A549 (cell line): Measurements from ENCODE around the gene NKAIN4. TPM values are rescaled to one million over a fixed set of nuclear protein-coding genes. Genes with fewer than 3 reads are reported as not detected.

Source experiments
- ATAC-seq, 2 experiments: fragments of 200-7000 bp in 1 of 2; fragments of >200 bp in 1 of 2; cut with Nextera tagmentation in 1 of 2; cut with Tn5 transposase in 1 of 2; 3 replicates each; pipeline versions ENCODE4 v1.8.0 to v1.9.1; 2018 to 2020; ENCODE audit warnings: mild to moderate bottlenecking in 1 of 2, moderate library complexity in 1 of 2
- CTCF ChIA-PET: fragments of 300-600 bp; sonication (Branson Sonifier 250); formaldehyde crosslinking; extraction: SDS; loops from one replicate; lab custom pipeline; 2021; ENCODE audit warnings: antibody characterized with exemption, inconsistent platforms; lab: Yijun Ruan, JAX
- POLR2A ChIA-PET: fragments of 350-600 bp; formaldehyde crosslinking; extraction: SDS; loops from one replicate; lab custom pipeline; 2021; ENCODE audit warnings: antibody characterized with exemption, inconsistent platforms; lab: Yijun Ruan, JAX
- DNase-seq, 2 experiments: peaks; one replicate each; pipeline versions ENCODE4 v3.0.0 to v3.0.0-alpha.2; 2011 to 2016; ENCODE audit warnings: low read depth in 1 of 2, low spot score in 1 of 2
- FAIRE-seq: peaks from 2 replicates; lab custom pipeline; 2011; peaks lifted over from hg19 to GRCh38; lab: Jason Lieb, UNC
- H3K27ac ChIP-seq, 2 experiments: fragments of >200 bp; sonication (Bioruptor Twin); formaldehyde crosslinking; 3 replicates each; pipeline ENCODE4 v1.5.1; 2016 to 2017
- H3K4me1 ChIP-seq: fragments of >200 bp; sonication (Bioruptor Twin); formaldehyde crosslinking; 3 replicates; pipeline ENCODE4 v1.6.1; 2016
- H3K4me2 ChIP-seq: fragments of >200 bp; sonication (Bioruptor Twin); formaldehyde crosslinking; 3 replicates; pipeline ENCODE4 v1.6.1; 2016
- H3K4me3 ChIP-seq: fragments of >200 bp; sonication (Bioruptor Twin); formaldehyde crosslinking; 3 replicates; pipeline ENCODE4 v1.5.1; 2016
- H3K9me3 ChIP-seq: fragments of >200 bp; sonication (Bioruptor Twin); formaldehyde crosslinking; 3 replicates; pipeline ENCODE4 v1.6.1; 2016
- EHMT2 ChIP-seq: fragments of 200-600 bp; sonication (generic); IDR thresholded peaks from 2 replicates; pipeline ENCODE4 v1.6.1; 2016; ENCODE audit warnings: antibody characterized with exemption, low read depth, mild to moderate bottlenecking, moderate library complexity
- FOSB ChIP-seq: fragments of 250-450 bp; sonication (Bioruptor Pico); IDR thresholded peaks from 2 replicates; pipeline ENCODE4 v1.5.0; 2020; ENCODE audit warnings: mild to moderate bottlenecking, moderate library complexity
- FOSL2 ChIP-seq, 2 experiments: fragments of 450-650 bp in 1 of 2; fragments of >200 bp in 1 of 2; sonication (Bioruptor Twin) in 1 of 2; formaldehyde crosslinking; IDR thresholded peaks; 2 replicates each; pipeline versions ENCODE4 v1.5.0 to v1.6.1; 2016 to 2020; ENCODE audit warnings: mild to moderate bottlenecking in 1 of 2, moderate library complexity in 1 of 2
- FOXS1 ChIP-seq: fragments of 250-450 bp; sonication (Bioruptor Pico); IDR thresholded peaks from 2 replicates; pipeline ENCODE4 v1.5.0; 2020; ENCODE audit warnings: mild to moderate bottlenecking, moderate library complexity
- HOXA7 ChIP-seq: fragments of 250-450 bp; sonication (Bioruptor Pico); IDR thresholded peaks from 2 replicates; pipeline ENCODE4 v1.5.0; 2020; ENCODE audit warnings: mild to moderate bottlenecking, moderate library complexity
- HOXB5 ChIP-seq: fragments of 250-450 bp; sonication (Bioruptor Pico); IDR thresholded peaks from 2 replicates; pipeline ENCODE4 v1.5.0; 2020; ENCODE audit warnings: mild to moderate bottlenecking, moderate library complexity
- JUN ChIP-seq, 2 experiments: fragments of >200 bp; sonication (Bioruptor Twin); formaldehyde crosslinking; IDR thresholded peaks; 2 replicates in 1 of 2; 3 replicates in 1 of 2; pipeline ENCODE4 v1.6.1; 2016 to 2017
- KDM1A ChIP-seq: fragments of 200-600 bp; sonication (generic); IDR thresholded peaks from 2 replicates; pipeline ENCODE4 v1.6.1; 2016; ENCODE audit warnings: low read depth, mild to moderate bottlenecking
- MAFK ChIP-seq: fragments of 450-650 bp; IDR thresholded peaks from 2 replicates; pipeline ENCODE4 v1.6.1; 2014; ENCODE audit not compliant: partially characterized antibody
- MAZ ChIP-seq: fragments of 150-350 bp; IDR thresholded peaks from 2 replicates; pipeline ENCODE4 v1.6.1; 2014; ENCODE audit warnings: antibody characterized with exemption, low read depth, low read length, borderline replicate concordance
- MYC ChIP-seq: IDR thresholded peaks from 2 replicates; pipeline ENCODE4 v1.6.1; 2012; ENCODE audit warnings: mild to moderate bottlenecking, inconsistent platforms, low read length, improper control_type of control experiment, borderline replicate concordance
- NR3C1 ChIP-seq: fragments of >200 bp; sonication (Bioruptor Twin); formaldehyde crosslinking; IDR thresholded peaks from 3 replicates; pipeline ENCODE4 v1.6.1; 2017
- PHF8 ChIP-seq: fragments of 200-600 bp; sonication (generic); IDR thresholded peaks from 2 replicates; pipeline ENCODE4 v1.6.1; 2016; ENCODE audit warnings: low read depth, mild to moderate bottlenecking, antibody characterized with exemption, moderate library complexity, borderline replicate concordance
- POLR2A ChIP-seq: IDR thresholded peaks from 2 replicates; pipeline ENCODE4 v1.6.1; 2012; ENCODE audit warnings: mild to moderate bottlenecking, low read length
- POLR2AphosphoS2 ChIP-seq: conservative IDR thresholded peaks from 2 replicates; pipeline ENCODE4 v1.6.1; 2012; ENCODE audit warnings: low read length, improper control_type of control experiment, inconsistent platforms
- RAD21 ChIP-seq, 2 experiments: fragments of >200 bp in 1 of 2; sonication (Bioruptor Twin) in 1 of 2; formaldehyde crosslinking in 1 of 2; IDR thresholded peaks in 1 of 2; conservative IDR thresholded peaks in 1 of 2; 2 replicates in 1 of 2; 3 replicates in 1 of 2; pipeline ENCODE4 v1.6.1; 2012 to 2018; ENCODE audit warnings: inconsistent platforms in 1 of 2
- SMC3 ChIP-seq: fragments of >200 bp; sonication (Bioruptor Twin); formaldehyde crosslinking; IDR thresholded peaks from 3 replicates; pipeline ENCODE4 v1.6.1; 2018; ENCODE audit warnings: inconsistent platforms
- SREBF2 ChIP-seq: fragments of 450-650 bp; IDR thresholded peaks from 2 replicates; pipeline ENCODE4 v1.6.1; 2014; ENCODE audit warnings: mild to moderate bottlenecking, moderate library complexity
- TFCP2L1 ChIP-seq: fragments of 250-450 bp; sonication (Bioruptor Pico); IDR thresholded peaks from 2 replicates; pipeline ENCODE4 v1.5.0; 2021; ENCODE audit warnings: mild to moderate bottlenecking
- TP53 ChIP-seq: fragments of 250-450 bp; sonication (Bioruptor Pico); IDR thresholded peaks from 2 replicates; pipeline ENCODE4 v1.5.0; 2021; ENCODE audit warnings: mild to moderate bottlenecking, moderate library complexity
- ZC3H11A ChIP-seq: fragments of 450-650 bp; IDR thresholded peaks from 2 replicates; pipeline ENCODE4 v1.6.1; 2014; ENCODE audit warnings: antibody characterized with exemption, mild to moderate bottlenecking
- ZFP36 ChIP-seq: fragments of 450-650 bp; IDR thresholded peaks from 2 replicates; pipeline ENCODE4 v1.6.1; 2014; ENCODE audit warnings: borderline replicate concordance; ENCODE audit not compliant: partially characterized antibody
- WGBS: methylation state at CpG from one replicate; pipeline ENCODE4 v1.1.6; 2017; ENCODE audit errors: missing lambda C conversion rate; 5-methylcytosine and 5-hydroxymethylcytosine counted together
- polyA plus RNA-seq, 4 experiments: library from polyadenylated mRNA; depleted of rRNA in 3 of 4; stranded (reverse); fragments of >200 nt; fragmentation: RNase III in 1 of 4; extraction: RNeasy Plus Mini Kit Qiagen cat#74134 plus additional on column Dnase treatment in 1 of 4; gene quantifications; 2 replicates in 3 of 4; 3 replicates in 1 of 4; pipeline ENCODE4 v1.2.3, GENCODE V29; 2011 to 2017
- TF ChIP-seq, protein P1 (sequence below): IDR thresholded peaks from 2 replicates; pipeline ENCODE4 v1.6.1; 2012
- TF ChIP-seq, protein P2 (sequence below): fragments of 150-350 bp; IDR thresholded peaks from 2 replicates; pipeline ENCODE4 v1.6.1; 2014; ENCODE audit warnings: low read depth, mild to moderate bottlenecking, low read length
- TF ChIP-seq, protein P3 (sequence below): fragments of >200 bp; sonication (Bioruptor Twin); formaldehyde crosslinking; IDR thresholded peaks from 3 replicates; pipeline ENCODE4 v1.6.1; 2016
- TF ChIP-seq, protein P4 (sequence below): fragments of 250-450 bp; sonication (Bioruptor Pico); IDR thresholded peaks from 2 replicates; pipeline ENCODE4 v1.5.0; 2020; ENCODE audit warnings: low read depth, mild to moderate bottlenecking, moderate library complexity
- TF ChIP-seq, protein P5 (sequence below): fragments of >200 bp; sonication (Bioruptor Twin); formaldehyde crosslinking; IDR thresholded peaks from 3 replicates; pipeline ENCODE4 v1.5.1; 2016
- TF ChIP-seq, protein P6 (sequence below): IDR thresholded peaks from 2 replicates; pipeline ENCODE4 v1.6.1; 2012; ENCODE audit warnings: low read depth, borderline replicate concordance

Gene NKAIN4
- polyA plus RNA-seq, 2 of the 4 experiments (the other 2 are of a cell fraction) = 5.8 to 9.7 TPM

DNA sequence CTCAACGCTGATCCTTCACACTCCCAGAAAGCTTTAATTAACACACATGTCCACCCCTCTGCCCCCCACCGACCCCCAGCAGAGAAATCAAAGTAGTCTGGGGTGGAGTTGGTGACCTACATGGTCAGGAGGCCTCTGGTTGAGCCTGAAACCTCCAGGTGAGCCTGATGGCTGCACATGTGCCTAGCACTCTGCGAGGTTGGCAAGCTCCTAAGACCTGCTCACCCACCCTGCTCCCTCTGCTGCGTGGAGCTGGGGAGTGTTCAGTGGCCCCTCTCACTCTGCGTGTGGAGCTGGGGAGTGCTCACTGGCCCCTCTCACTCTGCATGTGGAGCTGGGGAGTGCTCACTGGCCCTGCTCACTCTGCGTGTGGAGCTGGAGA is 30.4 kb downstream of the NKAIN4 start:
- ATAC-seq (peak in 1 of 2 experiments; percentile 40; a peak in 2 of 6 replicates), DNase-seq (no peak), FAIRE-seq (no peak)
- H3K4me1 ChIP-seq = peaks cover 48% of the 10 kb centered on the region
- H3K27ac ChIP-seq = peak overlapping the region; percentile 89 to 99
- CTCF ChIA-PET = interaction anchor here (0.6 to 7.2 kb wide), 45 partner anchors 10 to 1170 kb away, joined by 3 to 401 read pairs (median 7); partner anchors contain the start of genes ARFGAP1, BIRC7, COL20A1 and NKAIN4
- 55% methylated on average over 5 of the region's 6 CpGs for WGBS
- TF ChIP-seq, protein P1, sequence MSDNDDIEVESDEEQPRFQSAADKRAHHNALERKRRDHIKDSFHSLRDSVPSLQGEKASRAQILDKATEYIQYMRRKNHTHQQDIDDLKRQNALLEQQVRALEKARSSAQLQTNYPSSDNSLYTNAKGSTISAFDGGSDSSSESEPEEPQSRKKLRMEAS = peak; percentile 11; the same call in 1 of the 2 replicates
- no peak for TF ChIP-seq FOSL2 (IDR thresholded peaks at IDR 0.05)
- no peak for TF ChIP-seq FOSL2 (CRISPR knock-in tag; IDR thresholded peaks at IDR 0.05)
- no peak for TF ChIP-seq MAFK
- TF ChIP-seq, all 56 proteins: peak for 1
- Histone ChIP-seq H3K4me3 (no peak overlapping the region), H3K9me3 (no peaks in the 10 kb centered on the region), H3K4me2 (peak overlapping the region; percentile 64)
- POLR2A ChIA-PET = interaction anchor here (1.0 to 2.2 kb wide), 7 partner anchors 9 to 56 kb away, joined by 3 to 14 read pairs (median 7); partner anchors contain the start of genes ARFGAP1, BIRC7 and YTHDF1

DNA sequence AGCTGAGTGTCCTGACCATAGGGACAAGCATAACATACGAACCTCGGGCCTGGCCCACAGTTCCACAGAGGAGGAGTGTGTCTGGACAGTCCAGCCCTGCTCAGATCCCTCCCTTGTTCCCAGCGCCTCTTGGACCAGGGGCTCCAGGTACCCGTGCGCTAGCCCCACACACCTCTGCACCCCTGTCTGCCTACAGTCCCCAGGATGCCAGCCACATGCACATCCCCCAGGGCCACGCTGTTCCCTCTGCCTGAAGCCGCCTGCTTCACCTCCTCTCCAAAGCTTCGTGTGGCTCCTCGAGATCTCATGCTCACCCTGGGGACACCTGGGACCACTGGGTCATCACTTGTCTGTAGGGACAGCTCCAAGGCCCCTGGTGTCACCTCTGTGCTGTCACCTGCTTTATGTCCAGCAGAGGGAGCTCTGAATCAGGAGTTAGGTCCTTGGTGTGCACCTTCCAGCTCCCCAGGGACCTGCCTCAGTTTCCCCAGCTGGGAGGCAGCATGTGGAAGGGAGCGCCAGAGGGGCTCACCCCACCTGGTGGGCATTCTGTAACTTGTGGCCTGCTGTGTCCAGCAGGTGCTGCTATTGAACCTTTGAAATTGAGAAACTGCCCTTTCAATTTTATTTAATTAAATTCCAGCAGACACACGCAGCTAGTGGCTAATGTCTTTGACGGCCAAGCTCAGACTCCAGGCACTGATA is 31.0 kb downstream of the NKAIN4 start:
- POLR2A ChIA-PET = interaction anchor here (1.1 to 2.2 kb wide), 5 partner anchors 10 to 49 kb away, joined by 3 to 14 read pairs (median 12); partner anchors contain the start of genes ARFGAP1 and BIRC7
- DNase-seq = peak; percentile 48 to 62
- peak overlapping the region; percentile 64 for H3K4me2 ChIP-seq
- WGBS = 35% methylated on average over 12 of the region's 12 CpGs
- H3K4me1 ChIP-seq = peaks cover 43% of the 10 kb centered on the region
- FAIRE-seq = no peak
- CTCF ChIA-PET = interaction anchor here (0.7 to 7.2 kb wide), 48 partner anchors 9 to 1170 kb away, joined by 3 to 401 read pairs (median 6); partner anchors contain the start of genes ARFGAP1, BIRC7, COL20A1 and NKAIN4
- H3K27ac ChIP-seq = peak overlapping the region; percentile 89 to 99; a peak in 5 of 6 replicates
- no peak overlapping the region for H3K4me3 ChIP-seq
- ATAC-seq = peak; percentile 46 to 66; a peak in 4 of 6 replicates
- no peaks in the 10 kb centered on the region for H3K9me3 ChIP-seq
- TF ChIP-seq JUN (IDR thresholded peaks at IDR 0.05) = no peak
- TF ChIP-seq, protein P2, sequence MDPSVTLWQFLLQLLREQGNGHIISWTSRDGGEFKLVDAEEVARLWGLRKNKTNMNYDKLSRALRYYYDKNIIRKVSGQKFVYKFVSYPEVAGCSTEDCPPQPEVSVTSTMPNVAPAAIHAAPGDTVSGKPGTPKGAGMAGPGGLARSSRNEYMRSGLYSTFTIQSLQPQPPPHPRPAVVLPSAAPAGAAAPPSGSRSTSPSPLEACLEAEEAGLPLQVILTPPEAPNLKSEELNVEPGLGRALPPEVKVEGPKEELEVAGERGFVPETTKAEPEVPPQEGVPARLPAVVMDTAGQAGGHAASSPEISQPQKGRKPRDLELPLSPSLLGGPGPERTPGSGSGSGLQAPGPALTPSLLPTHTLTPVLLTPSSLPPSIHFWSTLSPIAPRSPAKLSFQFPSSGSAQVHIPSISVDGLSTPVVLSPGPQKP = no peak
- no peak for TF ChIP-seq ZFP36
- no peak for TF ChIP-seq POLR2AphosphoS2
- TF ChIP-seq KDM1A = no peak
- no peak for TF ChIP-seq PHF8
- TF ChIP-seq MAZ = no peak
- no peak for TF ChIP-seq MAFK
- peak; percentile 95 to 97 for TF ChIP-seq RAD21 (conservative IDR thresholded peaks at IDR 0.05 in 1 of 2, IDR thresholded peaks at IDR 0.05 in 1 of 2)
- no peak for TF ChIP-seq EHMT2
- TF ChIP-seq FOSB (CRISPR knock-in tag) = no peak
- TF ChIP-seq ZC3H11A = no peak
- TF ChIP-seq, protein P1 = peak; percentile 30; the same call in 1 of the 2 replicates
- TF ChIP-seq, protein P3, sequence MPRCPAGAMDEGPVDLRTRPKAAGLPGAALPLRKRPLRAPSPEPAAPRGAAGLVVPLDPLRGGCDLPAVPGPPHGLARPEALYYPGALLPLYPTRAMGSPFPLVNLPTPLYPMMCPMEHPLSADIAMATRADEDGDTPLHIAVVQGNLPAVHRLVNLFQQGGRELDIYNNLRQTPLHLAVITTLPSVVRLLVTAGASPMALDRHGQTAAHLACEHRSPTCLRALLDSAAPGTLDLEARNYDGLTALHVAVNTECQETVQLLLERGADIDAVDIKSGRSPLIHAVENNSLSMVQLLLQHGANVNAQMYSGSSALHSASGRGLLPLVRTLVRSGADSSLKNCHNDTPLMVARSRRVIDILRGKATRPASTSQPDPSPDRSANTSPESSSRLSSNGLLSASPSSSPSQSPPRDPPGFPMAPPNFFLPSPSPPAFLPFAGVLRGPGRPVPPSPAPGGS = no peak
- TF ChIP-seq MYC = no peak
- TF ChIP-seq FOXS1 (CRISPR knock-in tag) = no peak
- TF ChIP-seq FOSL2 (IDR thresholded peaks at IDR 0.05) = no peak
- TF ChIP-seq FOSL2 (CRISPR knock-in tag; IDR thresholded peaks at IDR 0.05) = no peak
- TF ChIP-seq, protein P4, sequence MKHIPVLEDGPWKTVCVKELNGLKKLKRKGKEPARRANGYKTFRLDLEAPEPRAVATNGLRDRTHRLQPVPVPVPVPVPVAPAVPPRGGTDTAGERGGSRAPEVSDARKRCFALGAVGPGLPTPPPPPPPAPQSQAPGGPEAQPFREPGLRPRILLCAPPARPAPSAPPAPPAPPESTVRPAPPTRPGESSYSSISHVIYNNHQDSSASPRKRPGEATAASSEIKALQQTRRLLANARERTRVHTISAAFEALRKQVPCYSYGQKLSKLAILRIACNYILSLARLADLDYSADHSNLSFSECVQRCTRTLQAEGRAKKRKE = no peak
- no peak for TF ChIP-seq SREBF2
- no peak for TF ChIP-seq HOXB5
- TF ChIP-seq SMC3 = peak; percentile 95
- TF ChIP-seq TP53 = no peak
- no peak for TF ChIP-seq NR3C1
- TF ChIP-seq, protein P5, sequence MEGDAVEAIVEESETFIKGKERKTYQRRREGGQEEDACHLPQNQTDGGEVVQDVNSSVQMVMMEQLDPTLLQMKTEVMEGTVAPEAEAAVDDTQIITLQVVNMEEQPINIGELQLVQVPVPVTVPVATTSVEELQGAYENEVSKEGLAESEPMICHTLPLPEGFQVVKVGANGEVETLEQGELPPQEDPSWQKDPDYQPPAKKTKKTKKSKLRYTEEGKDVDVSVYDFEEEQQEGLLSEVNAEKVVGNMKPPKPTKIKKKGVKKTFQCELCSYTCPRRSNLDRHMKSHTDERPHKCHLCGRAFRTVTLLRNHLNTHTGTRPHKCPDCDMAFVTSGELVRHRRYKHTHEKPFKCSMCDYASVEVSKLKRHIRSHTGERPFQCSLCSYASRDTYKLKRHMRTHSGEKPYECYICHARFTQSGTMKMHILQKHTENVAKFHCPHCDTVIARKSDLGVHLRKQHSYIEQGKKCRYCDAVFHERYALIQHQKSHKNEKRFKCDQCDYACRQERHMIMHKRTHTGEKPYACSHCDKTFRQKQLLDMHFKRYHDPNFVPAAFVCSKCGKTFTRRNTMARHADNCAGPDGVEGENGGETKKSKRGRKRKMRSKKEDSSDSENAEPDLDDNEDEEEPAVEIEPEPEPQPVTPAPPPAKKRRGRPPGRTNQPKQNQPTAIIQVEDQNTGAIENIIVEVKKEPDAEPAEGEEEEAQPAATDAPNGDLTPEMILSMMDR = peak; percentile 95
- TF ChIP-seq POLR2A = no peak
- no peak for TF ChIP-seq HOXA7 (CRISPR knock-in tag)
- no peak for TF ChIP-seq TFCP2L1 (CRISPR knock-in tag)
- TF ChIP-seq, protein P6, sequence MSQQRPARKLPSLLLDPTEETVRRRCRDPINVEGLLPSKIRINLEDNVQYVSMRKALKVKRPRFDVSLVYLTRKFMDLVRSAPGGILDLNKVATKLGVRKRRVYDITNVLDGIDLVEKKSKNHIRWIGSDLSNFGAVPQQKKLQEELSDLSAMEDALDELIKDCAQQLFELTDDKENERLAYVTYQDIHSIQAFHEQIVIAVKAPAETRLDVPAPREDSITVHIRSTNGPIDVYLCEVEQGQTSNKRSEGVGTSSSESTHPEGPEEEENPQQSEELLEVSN = no peak
